PC-3 (cell line): Measurements from ENCODE around the gene PLEKHH2. TPM values are rescaled to one million over a fixed set of nuclear protein-coding genes. Genes with fewer than 3 reads are reported as not detected.

ENCODE experiments used
- ATAC-seq: fragments of 200-7000 bp; cut with Tn5 transposase; 2 replicates; pipeline ENCODE4 v1.9.1; 2020; ENCODE audit warnings: mild to moderate bottlenecking, moderate library complexity
- BruUV-seq: library from RNA; stranded (reverse); fragments of 400-500 nt; replicated peaks from 2 replicates; lab custom pipeline; 2021; lab: Mats Ljungman, UMichigan
- CTCF ChIA-PET: fragments of 300-600 bp; sonication (Branson Sonifier 250); formaldehyde crosslinking; loops from one replicate; lab custom pipeline; 2022; ENCODE audit warnings: antibody characterized with exemption; lab: Charles Lee
- POLR2A ChIA-PET: fragments of 300-600 bp; sonication (Branson Sonifier 250); formaldehyde crosslinking; loops from one replicate; lab custom pipeline; 2022; ENCODE audit warnings: antibody characterized with exemption; ENCODE audit not compliant: unreplicated experiment; lab: Charles Lee
- DNase-seq: peaks from one replicate; pipeline ENCODE4 v3.0.0-alpha.2; 2015
- H2AFZ ChIP-seq: fragments of 300-600 bp; sonication (generic); 2 replicates; pipeline ENCODE4 v1.6.0; 2016; ENCODE audit warnings: antibody characterized with exemption, low read length
- H3F3A ChIP-seq: fragments of 300-600 bp; sonication (generic); one replicate; pipeline ENCODE4 v1.6.0; 2017; ENCODE audit warnings: antibody characterized with exemption, low read length, control low read depth, mild to moderate bottlenecking; ENCODE audit not compliant: unreplicated experiment
- H3K27ac ChIP-seq: fragments of 300-600 bp; sonication (generic); 2 replicates; pipeline ENCODE4 v1.5.1; 2016; ENCODE audit warnings: mild to moderate bottlenecking, low read length
- H3K27me3 ChIP-seq: fragments of 300-600 bp; sonication (generic); 2 replicates; pipeline ENCODE4 v1.6.1; 2016; ENCODE audit warnings: low read length, mixed read lengths
- H3K36me3 ChIP-seq: fragments of 300-600 bp; sonication (generic); 2 replicates; pipeline ENCODE4 v1.6.1; 2016; ENCODE audit warnings: low read depth, mixed run types, low read length, mixed read lengths
- H3K4me1 ChIP-seq: fragments of 300-600 bp; sonication (generic); 2 replicates; pipeline ENCODE4 v1.5.1; 2016; ENCODE audit warnings: low read length; ENCODE audit not compliant: insufficient read depth
- H3K4me2 ChIP-seq: fragments of 300-600 bp; sonication (generic); 2 replicates; pipeline ENCODE4 v1.6.0; 2016; ENCODE audit warnings: low read length
- H3K4me3 ChIP-seq: fragments of 300-600 bp; sonication (generic); 2 replicates; pipeline ENCODE4 v1.5.1; 2016; ENCODE audit warnings: mild to moderate bottlenecking, low read length, mixed read lengths
- H3K79me2 ChIP-seq: fragments of 300-600 bp; sonication (generic); 2 replicates; pipeline ENCODE4 v1.6.1; 2017; ENCODE audit warnings: low read length, mixed read lengths
- H3K9ac ChIP-seq: fragments of 300-600 bp; sonication (generic); 2 replicates; pipeline ENCODE4 v1.6.0; 2016; ENCODE audit warnings: mild to moderate bottlenecking, low read length
- H3K9me2 ChIP-seq: fragments of 300-600 bp; sonication (generic); replicated peaks from 2 replicates; pipeline ENCODE4 v1.6.1; 2016; ENCODE audit warnings: mixed run types, low read length, mixed read lengths
- H3K9me3 ChIP-seq: fragments of 300-600 bp; sonication (generic); 2 replicates; pipeline ENCODE4 v1.6.1; 2016; ENCODE audit warnings: low read length, mixed read lengths
- H4K20me1 ChIP-seq: fragments of 300-600 bp; sonication (generic); 2 replicates; pipeline ENCODE4 v1.6.1; 2016; ENCODE audit warnings: low read length, mixed read lengths
- CTCF ChIP-seq: fragments of 300-600 bp; sonication (generic); conservative IDR thresholded peaks from 2 replicates; pipeline ENCODE4 v1.5.1; 2017; ENCODE audit warnings: antibody characterized with exemption, low read depth, mild to moderate bottlenecking, low read length
- EZH2 ChIP-seq: fragments of 300-600 bp; sonication (generic); IDR thresholded peaks from one replicate; pipeline ENCODE4 v1.6.1; 2017; ENCODE audit warnings: antibody characterized with exemption, mild to moderate bottlenecking, low read length; ENCODE audit not compliant: unreplicated experiment
- EZH2phosphoT487 ChIP-seq: fragments of 300-600 bp; sonication (generic); IDR thresholded peaks from 2 replicates; pipeline ENCODE4 v1.6.1; 2018; ENCODE audit warnings: mild to moderate bottlenecking, antibody characterized with exemption, low read length, borderline replicate concordance
- intact Hi-C: fragments of 100-400 bp; cut with micrococcal nuclease; formaldehyde crosslinking; loops from 2 replicates; pipeline ENCODE4 v1.9.0; 2023
- total RNA-seq: library from RNA; depleted of rRNA; stranded (reverse); fragments of >200 nt; gene quantifications from 2 replicates; pipeline ENCODE4 v1.2.3, GENCODE V29; 2014

Gene PLEKHH2
- total RNA-seq, 1 experiment from 2014 or later, result 1.9 TPM

GRCh38 chr2:43636621-43637020 is 439 bp upstream of the PLEKHH2 start:
- TF ChIP-seq EZH2, result no peak
- no peak for TF ChIP-seq EZH2phosphoT487
- TF ChIP-seq CTCF, result no peak
- Histone ChIP-seq H3K4me3 (peak overlapping the region; percentile 76), H3K4me1 (peaks cover 22% of the 10 kb centered on the region), H3K9me3 (no peaks in the 10 kb centered on the region), H4K20me1 (no peaks in the 10 kb centered on the region), H3K27me3 (no peaks in the 10 kb centered on the region), H3K79me2 (no peaks in the 10 kb centered on the region), H3K9ac (no peak overlapping the region), H2AFZ (peak overlapping the region; percentile 93), H3K27ac (no peak overlapping the region), H3K36me3 (no peaks in the 10 kb centered on the region), H3K9me2 (no peaks in the 10 kb centered on the region), H3F3A (no peaks in the 10 kb centered on the region), H3K4me2 (peak overlapping the region; percentile 91)
- ChIA-PET POLR2A (no interaction called here), CTCF (no interaction called here)
- DNase-seq (no peak), ATAC-seq (no peak)
- intact Hi-C loops, result loop anchor here (5.0 kb wide), 2 partner anchors 36 to 136 kb away; partner anchors contain the start of gene DYNC2LI1
- TSS peak; percentile 84 for BruUV-seq

GRCh38 chr2:43642363-43642762 is 5.3 kb downstream of the PLEKHH2 start:
- no TSS peak for BruUV-seq
- Histone ChIP-seq H4K20me1 (no peaks in the 10 kb centered on the region), H3F3A (no peaks in the 10 kb centered on the region), H3K9ac (no peak overlapping the region), H3K9me2 (no peaks in the 10 kb centered on the region), H3K27me3 (no peaks in the 10 kb centered on the region), H3K27ac (no peak overlapping the region), H2AFZ (no peak overlapping the region), H3K9me3 (no peaks in the 10 kb centered on the region), H3K36me3 (no peaks in the 10 kb centered on the region), H3K4me3 (no peak overlapping the region), H3K4me1 (no peaks in the 10 kb centered on the region), H3K4me2 (no peak overlapping the region), H3K79me2 (no peaks in the 10 kb centered on the region)
- no peak for TF ChIP-seq EZH2
- no peak for TF ChIP-seq CTCF
- TF ChIP-seq EZH2phosphoT487, result no peak
- DNase-seq (no peak), ATAC-seq (no peak)
- intact Hi-C loops, result no loop called here
- ChIA-PET POLR2A (no interaction called here), CTCF (no interaction called here)

GRCh38 chr2:43643680-43644079 is 6.6 kb downstream of the PLEKHH2 start:
- TF ChIP-seq CTCF (no peak), EZH2 (no peak), EZH2phosphoT487 (no peak)
- BruUV-seq, result no TSS peak
- Histone ChIP-seq H3K9ac (no peak overlapping the region), H3K79me2 (no peaks in the 10 kb centered on the region), H3K4me1 (no peaks in the 10 kb centered on the region), H2AFZ (no peak overlapping the region), H3K4me2 (no peak overlapping the region), H3F3A (no peaks in the 10 kb centered on the region), H3K36me3 (no peaks in the 10 kb centered on the region), H3K27ac (no peak overlapping the region), H3K27me3 (no peaks in the 10 kb centered on the region), H3K9me3 (no peaks in the 10 kb centered on the region), H3K4me3 (no peak overlapping the region), H3K9me2 (no peaks in the 10 kb centered on the region), H4K20me1 (no peaks in the 10 kb centered on the region)
- intact Hi-C loops, result no loop called here
- ChIA-PET POLR2A (no interaction called here), CTCF (no interaction called here)
- ATAC-seq (no peak), DNase-seq (no peak)
